H1 (cell line): ENCODE data around the gene TCHH.

Experiments
- GABPA ChIP-seq: IDR thresholded peaks from 2 replicates; pipeline ENCODE4 v1.6.1; 2011; ENCODE audit warnings: mild to moderate bottlenecking, low read length, moderate library complexity, borderline replicate concordance; ENCODE audit not compliant: insufficient read depth
- SIRT6 ChIP-seq: IDR thresholded peaks from one replicate; pipeline ENCODE4 v1.7.1; 2012; ENCODE audit warnings: low read length, inconsistent platforms

GRCh38 chr1:152107031-152107983 is 7.9 kb downstream of the TCHH start:
- TF ChIP-seq SIRT6 (no peak), GABPA (no peak)
